Lower leg skin (tissue), 3 donors: ENCODE measurements around the gene MT1B.

Experiments used
- POLR2A ChIP-seq, 2 donors: fragments of 450-650 bp; IDR thresholded peaks; one replicate each; pipeline ENCODE4 v1.6.1; 2016 to 2017; ENCODE audit warnings: antibody characterized with exemption in 2 of 2, mild to moderate bottlenecking in 1 of 2, moderate library complexity in 1 of 2
- TF ChIP-seq, protein P1 (sequence below), 3 donors: fragments of 450-650 bp; IDR thresholded peaks; one replicate each; pipeline ENCODE4 v1.5.1; 2016; ENCODE audit warnings: antibody characterized with exemption in 3 of 3, mild to moderate bottlenecking in 3 of 3, moderate library complexity in 2 of 3

DNA sequence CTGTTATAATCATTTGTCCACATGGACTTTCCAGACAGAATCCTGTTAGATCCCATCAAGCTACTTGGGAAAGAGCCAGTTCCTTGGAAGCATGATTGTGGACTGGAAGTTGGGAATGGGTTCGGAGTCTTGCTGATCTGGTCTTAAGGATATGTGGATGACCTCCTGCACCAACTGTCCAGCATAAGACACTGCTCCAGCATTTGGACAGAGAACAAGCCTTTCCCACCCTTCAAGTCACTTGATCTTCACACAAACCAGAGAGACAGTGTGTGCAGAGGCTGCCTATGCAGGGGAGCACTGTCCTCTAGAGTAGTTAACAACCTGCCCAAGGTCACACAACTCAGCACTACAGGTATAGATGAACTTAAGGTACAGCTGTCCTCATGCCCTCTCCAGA, 5.8 kb upstream of the MT1B start:
- TF ChIP-seq POLR2A (IDR thresholded peaks at IDR 0.05) = no peak
- TF ChIP-seq, protein P1, sequence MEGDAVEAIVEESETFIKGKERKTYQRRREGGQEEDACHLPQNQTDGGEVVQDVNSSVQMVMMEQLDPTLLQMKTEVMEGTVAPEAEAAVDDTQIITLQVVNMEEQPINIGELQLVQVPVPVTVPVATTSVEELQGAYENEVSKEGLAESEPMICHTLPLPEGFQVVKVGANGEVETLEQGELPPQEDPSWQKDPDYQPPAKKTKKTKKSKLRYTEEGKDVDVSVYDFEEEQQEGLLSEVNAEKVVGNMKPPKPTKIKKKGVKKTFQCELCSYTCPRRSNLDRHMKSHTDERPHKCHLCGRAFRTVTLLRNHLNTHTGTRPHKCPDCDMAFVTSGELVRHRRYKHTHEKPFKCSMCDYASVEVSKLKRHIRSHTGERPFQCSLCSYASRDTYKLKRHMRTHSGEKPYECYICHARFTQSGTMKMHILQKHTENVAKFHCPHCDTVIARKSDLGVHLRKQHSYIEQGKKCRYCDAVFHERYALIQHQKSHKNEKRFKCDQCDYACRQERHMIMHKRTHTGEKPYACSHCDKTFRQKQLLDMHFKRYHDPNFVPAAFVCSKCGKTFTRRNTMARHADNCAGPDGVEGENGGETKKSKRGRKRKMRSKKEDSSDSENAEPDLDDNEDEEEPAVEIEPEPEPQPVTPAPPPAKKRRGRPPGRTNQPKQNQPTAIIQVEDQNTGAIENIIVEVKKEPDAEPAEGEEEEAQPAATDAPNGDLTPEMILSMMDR (IDR thresholded peaks at IDR 0.05) = no peak
